Stimulated activated CD8-positive, alpha-beta memory T cell treated with anti-CD3 and anti-CD28 coated beads, Interleukin-15, amount 100 ng/mL, for 24 hours (primary cell): ENCODE measurements around the gene CDCA5.
A peak's percentile ranks its signal among the peaks of the same experiment; 100 is the strongest.

Source experiments
- DNase-seq: peaks from one replicate; pipeline ENCODE4 v3.0.0-alpha.2; 2020; ENCODE audit warnings: low read depth

The CDCA5 gene

GRCh38 chr11:65083834-65084597 is at the start of gene CDCA5, which contains the start of gene ZFPL1:
TSS of gene CDCA5 (minus strand) at chr11:65084040. CDS start at chr11:65083978, 62 bp downstream.
TSS of gene ZFPL1 (plus strand) at chr11:65084222. CDS start at chr11:65084699, 477 bp downstream.
- peak; percentile 97 for DNase-seq

- no peak for DNase-seq
Observed at GRCh38 chr11:65132988-65133700, 49.3 kb upstream of the CDCA5 start.

GRCh38 chr11:65132238-65132987 is 48.6 kb upstream of the CDCA5 start:
- DNase-seq = no peak

DNA sequence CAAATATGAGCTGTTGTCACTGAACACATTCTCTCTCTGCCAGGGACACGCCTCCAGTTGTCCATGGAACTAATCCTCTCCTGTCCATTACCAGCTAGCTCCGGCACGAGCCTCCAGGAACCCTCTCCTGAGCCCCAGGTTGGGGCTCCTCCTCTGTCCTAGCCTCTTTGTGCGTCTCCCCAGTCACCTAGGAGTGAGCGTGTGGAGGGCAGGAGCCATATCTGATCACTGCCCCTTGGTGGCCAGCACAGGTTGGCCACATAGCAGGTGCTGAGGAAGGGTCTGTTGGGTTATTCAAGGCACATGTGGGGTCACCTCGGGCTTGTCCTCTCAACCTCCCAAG is 48.0 kb upstream of the CDCA5 start:
- DNase-seq = no peak

GRCh38 chr11:65131417-65131776 is 47.6 kb upstream of the CDCA5 start:
- DNase-seq = no peak

- DNase-seq = no peak
Observed at GRCh38 chr11:65130631-65131416, 47.0 kb upstream of the CDCA5 start.

DNA sequence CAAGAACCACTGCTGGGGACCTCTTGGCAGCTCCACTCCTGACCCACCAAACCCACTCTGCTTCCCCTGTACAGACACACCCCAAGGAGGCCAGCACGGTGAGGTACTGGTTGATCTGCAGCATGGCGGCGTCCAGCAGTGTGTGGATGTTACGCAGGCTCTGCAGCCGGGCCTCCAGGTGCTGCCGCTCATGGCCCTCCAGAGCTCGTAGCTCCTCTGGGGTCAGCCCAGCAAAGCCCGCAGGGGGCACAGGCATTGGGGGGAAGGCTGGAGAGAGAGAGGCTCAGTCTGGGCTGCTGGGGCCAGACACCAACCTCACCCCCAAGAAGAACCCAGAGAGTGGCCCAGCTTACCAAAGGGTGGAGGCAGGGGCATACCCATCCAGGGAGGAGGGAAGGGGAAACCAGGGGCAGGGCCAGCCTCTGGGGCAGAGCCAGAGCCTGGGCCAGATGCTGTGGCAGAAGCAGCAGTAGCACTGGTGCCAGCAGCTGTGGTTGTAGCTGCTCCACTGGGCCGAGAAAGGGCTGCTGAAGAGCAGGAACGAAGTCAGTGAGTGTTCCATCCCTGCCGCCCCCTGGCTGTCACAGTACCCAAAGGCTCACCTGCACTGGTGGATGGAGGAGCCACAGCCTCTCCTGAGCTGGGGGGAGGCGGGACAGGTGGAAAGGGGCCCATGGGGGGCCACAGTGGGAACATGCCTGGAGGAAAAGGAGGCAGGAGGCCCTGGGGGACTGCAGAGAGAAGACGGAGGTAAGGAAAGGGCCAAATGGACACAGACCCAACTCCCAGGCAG is 46.0 kb upstream of the CDCA5 start:
- no peak for DNase-seq

- DNase-seq = no peak
Observed at GRCh38 chr11:65128182-65129145, 44.6 kb upstream of the CDCA5 start.

- DNase-seq = no peak
Observed at GRCh38 chr11:65127473-65128181, 43.8 kb upstream of the CDCA5 start.

- DNase-seq = no peak
Observed at GRCh38 chr11:65126624-65127274, 42.9 kb upstream of the CDCA5 start.

- no peak for DNase-seq
Observed at GRCh38 chr11:65125197-65126056, 41.6 kb upstream of the CDCA5 start.

- no peak for DNase-seq
Observed at GRCh38 chr11:65124480-65125196, 40.8 kb upstream of the CDCA5 start.

DNA sequence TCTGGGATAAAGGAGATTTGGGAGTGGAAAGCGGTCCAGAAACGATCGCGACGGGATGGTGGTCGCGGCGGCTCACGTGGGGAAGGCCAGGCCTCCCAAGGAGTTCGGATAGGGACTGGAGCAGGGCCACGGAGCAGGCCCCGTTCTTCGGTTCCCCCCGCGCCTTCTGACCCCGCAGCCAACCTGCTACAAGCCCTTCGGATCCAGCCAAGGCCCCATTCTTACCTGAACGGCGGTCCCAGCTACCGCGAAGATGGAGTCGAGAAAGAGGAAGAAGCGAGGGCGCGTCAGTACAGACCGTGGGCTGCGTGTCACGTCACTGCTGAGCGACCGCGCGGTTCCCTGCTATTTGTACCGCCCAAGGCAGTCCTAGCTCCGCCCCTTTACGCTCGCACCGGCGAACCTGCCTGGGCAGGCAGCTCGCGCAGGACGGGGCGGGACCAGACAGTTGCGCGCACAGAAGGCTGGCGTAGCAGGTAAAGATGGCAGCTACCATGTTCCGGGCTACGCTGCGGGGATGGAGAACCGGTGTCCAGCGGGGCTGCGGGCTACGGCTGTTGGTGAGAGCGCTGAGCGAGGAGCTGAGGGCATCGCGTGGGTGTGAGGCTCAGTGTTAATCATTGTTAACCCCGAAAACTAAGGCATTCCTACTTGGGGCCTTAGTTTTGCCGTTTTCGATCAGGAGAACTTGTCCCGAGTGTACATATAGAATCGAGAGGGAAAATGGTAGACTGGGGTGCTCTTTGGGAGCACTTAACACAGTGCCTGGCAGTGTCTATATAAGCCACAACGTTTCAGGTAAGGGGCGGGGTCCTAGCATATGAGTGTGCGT is 38.2 kb upstream of the CDCA5 start, which contains the start of the genes FAU and MRPL49:
Gene FAU (minus strand): TSS at position 270 of the 832 bp plus-strand sequence. CDS start 321 bp downstream, outside the sequence.
Gene MRPL49 (plus strand): TSS at position 457 of the 832 bp plus-strand sequence. CDS start 26 bp downstream, at position 483.
- peak; percentile 93 for DNase-seq

DNA sequence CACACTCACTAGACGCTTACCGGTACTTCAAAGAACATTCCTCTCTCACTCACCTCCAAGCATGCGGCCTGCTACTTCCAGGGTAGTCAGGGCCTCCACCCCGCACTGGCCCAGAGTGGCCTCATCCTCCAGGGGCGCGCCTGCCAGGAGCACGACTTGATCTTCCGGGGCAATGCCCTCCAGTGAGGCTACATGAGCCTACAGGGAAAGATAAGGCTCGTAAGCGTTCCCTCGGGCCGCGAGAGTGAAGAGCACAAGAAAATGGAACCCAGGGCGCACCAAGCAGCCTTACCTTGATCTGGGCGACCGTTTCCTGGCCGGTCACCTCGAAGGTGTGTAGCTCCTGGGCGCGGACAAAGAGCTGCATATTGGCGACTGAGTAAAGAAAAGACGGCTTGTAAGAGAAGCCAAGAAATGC is 37.6 kb upstream of the CDCA5 start:
- no peak for DNase-seq

GRCh38 chr11:65120831-65121230 is 37.0 kb upstream of the CDCA5 start:
- no peak for DNase-seq

- DNase-seq = no peak
Observed at GRCh38 chr11:65119670-65119995, 35.8 kb upstream of the CDCA5 start.
